HG03354 (cell line): ENCODE results near the gene ZRANB1.
"Not testable (repeated sequence)": the region's sequence is repeated elsewhere in the genome, so short reads cannot be mapped to it uniquely, and the experiment has no call there.

ENCODE experiments used
- ATAC-seq: cut with Tn5 transposase; IDR thresholded peaks from one replicate; pipeline ENCODE4 v1.9.1; 2021; ENCODE audit warnings: mild to moderate bottlenecking; ENCODE audit not compliant: unreplicated experiment, poor library complexity, severe bottlenecking

ZRANB1 gene

GRCh38 chr10:124941823-124942222 lies at the start of gene ZRANB1:
TSS of gene ZRANB1 (plus strand) at chr10:124942123. CDS start at chr10:124942494, 371 bp downstream.
- no peak for ATAC-seq

- ATAC-seq, result no peak
Measured at GRCh38 chr10:124892905-124893304, 49.0 kb upstream of the ZRANB1 start.

GRCh38 chr10:124894569-124895215 lies 47.2 kb upstream of the ZRANB1 start:
- ATAC-seq, result no peak

- no peak for ATAC-seq
Measured at GRCh38 chr10:124896751-124897150, 45.2 kb upstream of the ZRANB1 start.

- ATAC-seq, result no peak
Measured at GRCh38 chr10:124898471-124898870, 43.5 kb upstream of the ZRANB1 start.

DNA sequence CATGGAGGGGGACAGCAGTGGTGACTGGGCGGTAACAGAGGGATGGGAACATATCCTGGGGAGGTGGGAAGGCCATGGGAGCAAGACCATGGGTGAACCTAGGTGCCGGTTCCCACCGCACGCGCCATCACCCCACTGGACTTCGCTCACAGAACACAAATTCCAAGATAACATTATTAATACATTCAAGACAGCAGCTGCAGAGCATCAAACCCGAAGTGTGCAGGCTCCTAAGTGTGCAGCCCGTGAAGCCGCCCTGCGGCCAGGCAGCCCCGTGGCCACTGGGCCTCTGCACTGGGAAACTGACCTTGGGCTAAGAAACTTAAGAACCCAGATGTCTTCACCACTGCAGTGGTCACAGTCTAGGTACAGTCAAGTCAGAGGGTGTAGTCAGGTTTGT lies 42.8 kb upstream of the ZRANB1 start:
- ATAC-seq, result no peak

- ATAC-seq, result no peak
Measured at GRCh38 chr10:124902462-124902861, 39.5 kb upstream of the ZRANB1 start.

DNA sequence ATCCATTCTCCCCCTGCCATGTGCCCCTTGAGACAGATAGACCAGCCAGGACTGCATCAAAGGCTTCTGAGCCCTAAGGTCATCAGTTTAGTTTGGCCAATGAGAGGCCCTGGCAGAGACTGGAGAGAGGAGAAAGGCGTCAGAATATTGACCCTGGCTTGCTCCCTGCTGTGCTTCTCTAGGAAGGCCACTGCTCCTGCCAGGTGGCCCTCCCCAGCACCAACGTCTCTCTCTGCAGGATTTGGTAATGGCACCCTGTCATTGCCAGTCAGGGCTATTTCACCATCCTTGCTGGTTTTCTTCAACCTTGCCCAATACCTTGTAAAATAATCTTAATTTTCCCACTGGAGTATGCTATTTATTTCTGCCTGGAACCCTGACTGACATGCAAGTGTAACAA lies 38.8 kb upstream of the ZRANB1 start:
- ATAC-seq, result no peak

DNA sequence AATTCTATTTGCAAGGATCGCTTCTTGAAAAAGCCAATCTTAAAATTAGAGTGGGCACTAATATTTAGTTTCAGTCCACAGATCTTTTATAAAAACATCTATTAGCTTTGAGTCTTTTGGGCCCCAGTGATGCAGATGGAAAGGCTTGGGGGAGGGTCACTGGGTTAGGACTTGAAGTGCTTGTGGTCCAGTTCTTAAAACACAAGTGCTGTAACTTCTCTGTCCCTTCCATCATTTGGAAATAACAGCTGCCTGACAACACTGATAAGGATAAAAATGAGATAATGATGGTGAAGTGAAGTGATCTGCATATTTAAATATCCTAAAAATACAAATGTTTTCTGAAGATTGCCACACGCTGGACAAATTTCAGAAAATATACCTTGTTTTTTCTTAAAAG lies 37.1 kb upstream of the ZRANB1 start:
- ATAC-seq, result no peak

GRCh38 chr10:124906551-124907001 lies 35.3 kb upstream of the ZRANB1 start:
- no peak for ATAC-seq

DNA sequence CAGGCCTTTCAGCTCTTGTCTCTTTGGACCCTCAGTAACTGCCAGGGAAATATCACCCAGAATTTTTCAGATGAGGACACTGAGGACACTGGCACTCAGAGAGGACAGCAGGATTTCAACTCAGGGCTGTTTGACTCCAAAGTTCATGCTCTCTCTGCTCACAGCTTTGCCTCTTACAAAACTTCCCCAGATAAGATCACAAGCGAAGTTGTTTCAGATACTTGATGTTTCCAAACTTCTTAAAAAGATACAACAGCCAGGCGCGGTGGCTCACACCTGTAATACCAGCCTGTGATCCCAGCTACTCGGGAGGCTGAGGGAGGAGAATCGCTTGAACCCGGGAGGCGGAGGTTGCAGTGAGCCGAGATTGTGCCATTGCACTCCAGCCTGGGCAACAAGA lies 32.4 kb upstream of the ZRANB1 start:
- ATAC-seq, result no peak

- ATAC-seq, result no peak
Measured at GRCh38 chr10:124911124-124912067, 30.5 kb upstream of the ZRANB1 start.

- ATAC-seq, result no peak
Measured at GRCh38 chr10:124912101-124912886, 29.6 kb upstream of the ZRANB1 start.

GRCh38 chr10:124913167-124913566 lies 28.8 kb upstream of the ZRANB1 start:
- ATAC-seq, result no peak

DNA sequence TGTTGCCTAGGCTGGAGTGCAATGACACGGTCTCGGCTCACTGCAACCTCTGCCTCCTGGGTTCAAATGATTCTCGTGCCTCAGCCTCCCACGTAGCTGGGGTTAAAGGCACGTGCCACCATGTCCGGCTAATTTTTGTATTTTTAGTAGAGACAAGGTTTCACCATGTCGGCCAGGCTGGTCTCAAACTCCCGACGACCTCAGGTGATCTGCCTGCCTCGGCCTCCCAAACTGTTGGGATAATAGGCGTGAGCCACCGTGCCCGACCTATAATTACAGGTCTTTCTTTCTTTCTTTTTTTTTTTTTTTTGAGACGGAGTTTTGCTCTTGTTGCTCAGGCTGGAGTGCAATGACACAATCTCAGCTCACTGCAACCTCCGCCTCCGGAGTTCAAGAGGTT lies 27.5 kb upstream of the ZRANB1 start:
- not testable (repeated sequence) for ATAC-seq

GRCh38 chr10:124916098-124916584 lies 25.8 kb upstream of the ZRANB1 start:
- peak; percentile 8 for ATAC-seq

- peak; percentile 96 for ATAC-seq
Measured at GRCh38 chr10:124916585-124917427, 25.1 kb upstream of the ZRANB1 start.

DNA sequence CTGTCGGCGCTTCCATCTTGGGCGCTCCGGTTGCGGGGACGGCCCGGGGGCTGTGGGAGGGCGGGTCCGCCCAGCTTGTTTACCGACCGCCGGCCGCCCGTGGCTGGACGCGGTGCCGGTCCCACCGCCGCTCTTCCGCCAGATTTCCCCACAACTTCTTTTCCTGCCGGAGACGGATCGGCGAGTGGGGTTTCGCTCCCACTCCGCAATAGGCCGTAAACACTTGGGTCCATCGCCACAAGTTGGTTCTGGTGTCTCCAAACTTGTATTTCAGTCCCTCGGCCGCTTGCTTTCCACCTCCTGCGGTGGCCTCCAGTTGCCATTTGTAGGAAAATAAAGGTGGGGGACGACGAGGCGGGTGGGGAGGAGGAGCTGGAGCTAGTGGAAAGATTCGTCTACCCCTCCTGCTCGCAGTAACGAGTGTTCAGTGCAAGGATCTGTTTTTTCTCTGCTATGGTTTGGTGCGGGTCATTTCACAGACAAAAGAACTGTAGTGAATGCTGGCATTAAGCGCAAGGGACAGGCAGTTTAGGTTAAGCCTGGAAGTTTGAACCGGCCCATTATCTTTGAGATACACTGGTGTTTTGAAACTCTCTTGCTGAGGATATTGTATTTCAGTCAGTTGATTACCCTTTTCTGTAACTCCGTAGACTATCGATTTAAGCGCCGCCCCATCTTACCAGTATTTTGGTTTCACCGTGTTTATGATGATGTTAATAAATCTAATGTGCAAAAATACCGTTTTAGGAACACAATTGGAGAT lies 24.3 kb upstream of the ZRANB1 start:
- peak; percentile 10 for ATAC-seq
